HG03521 (cell line): Measurements from ENCODE around the gene MCM6.

Experiments used
- ATAC-seq: cut with Tn5 transposase; IDR thresholded peaks from one replicate; pipeline ENCODE4 v1.9.1; 2021; ENCODE audit warnings: mild to moderate bottlenecking, moderate library complexity; ENCODE audit not compliant: unreplicated experiment

Gene MCM6

DNA sequence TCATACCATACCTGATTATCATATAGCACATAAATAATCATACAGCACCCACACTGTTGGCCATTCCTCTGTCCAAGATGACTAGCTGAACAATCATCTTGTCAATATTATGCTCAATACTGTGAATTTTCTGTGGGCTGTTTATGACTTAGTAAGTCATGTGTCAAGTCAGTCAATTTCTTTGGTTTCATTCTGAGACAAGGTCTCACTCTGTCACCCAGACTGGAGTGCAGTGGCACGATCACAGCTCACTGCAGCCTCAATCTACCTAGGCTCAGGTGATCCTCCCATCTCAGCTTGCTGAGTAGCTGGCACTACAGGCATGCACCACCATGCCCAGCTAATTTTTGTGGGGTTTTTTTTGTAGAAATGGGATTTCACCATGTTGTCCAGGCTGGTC is 5.7 kb downstream of the MCM6 start:
- peak; percentile 41 for ATAC-seq

DNA sequence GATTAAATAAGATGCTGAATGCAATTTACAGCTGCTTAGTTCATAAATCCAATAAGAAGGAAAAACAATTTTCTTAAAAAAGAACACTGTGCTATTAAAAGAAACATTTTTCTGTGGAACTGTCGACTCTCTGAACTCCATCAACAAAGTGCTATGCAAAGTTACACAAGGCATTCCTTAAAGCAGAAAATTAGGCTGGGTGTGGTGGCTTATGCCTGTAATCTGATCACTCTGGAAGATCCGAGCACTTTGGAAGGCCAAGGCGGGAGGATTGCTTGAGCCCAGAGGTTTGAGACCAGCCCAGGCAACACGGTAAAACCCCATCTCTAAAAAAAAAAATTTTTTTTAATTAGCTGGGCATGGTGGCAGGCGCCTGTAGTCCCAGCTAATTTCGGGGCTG is 13.0 kb downstream of the MCM6 start:
- no peak for ATAC-seq

DNA sequence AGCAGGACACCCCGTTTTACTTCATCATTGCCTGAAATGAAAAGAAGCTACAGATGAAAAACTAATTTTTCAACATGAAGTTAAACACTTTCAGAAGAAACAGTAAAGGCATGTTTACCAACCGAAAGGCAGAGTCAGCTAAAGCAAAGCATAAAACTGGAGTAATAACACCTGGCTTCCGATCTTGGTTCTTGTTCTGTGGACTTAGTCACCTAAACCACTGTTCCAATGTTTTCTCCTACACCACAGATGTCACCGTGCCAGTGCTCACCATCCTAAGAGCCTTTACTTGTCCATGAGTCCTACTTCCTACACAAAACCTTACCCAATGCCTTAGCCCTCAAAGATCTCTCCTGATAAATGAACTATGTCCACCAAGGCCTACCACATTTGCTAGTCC is 13.5 kb downstream of the MCM6 start:
- no peak for ATAC-seq

DNA sequence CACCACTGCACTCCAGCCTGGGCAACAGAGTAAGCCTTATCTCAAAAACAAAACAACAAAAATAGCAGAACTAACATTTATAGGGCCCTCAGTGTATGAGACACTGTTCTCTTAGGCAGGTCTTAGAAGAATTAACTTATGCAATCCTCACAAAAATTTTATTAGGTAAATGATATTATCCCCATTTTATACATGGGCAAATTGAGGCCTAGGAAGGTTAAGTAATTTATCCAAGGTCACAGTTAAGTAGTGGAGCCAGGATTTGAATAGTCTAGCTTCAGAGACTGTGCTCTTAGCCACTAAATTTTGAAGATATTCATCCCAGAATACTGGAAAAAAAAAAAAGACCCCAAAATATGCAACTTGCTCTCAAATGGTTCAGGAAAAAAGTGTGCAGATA is 22.8 kb downstream of the MCM6 start:
- ATAC-seq: no peak

DNA sequence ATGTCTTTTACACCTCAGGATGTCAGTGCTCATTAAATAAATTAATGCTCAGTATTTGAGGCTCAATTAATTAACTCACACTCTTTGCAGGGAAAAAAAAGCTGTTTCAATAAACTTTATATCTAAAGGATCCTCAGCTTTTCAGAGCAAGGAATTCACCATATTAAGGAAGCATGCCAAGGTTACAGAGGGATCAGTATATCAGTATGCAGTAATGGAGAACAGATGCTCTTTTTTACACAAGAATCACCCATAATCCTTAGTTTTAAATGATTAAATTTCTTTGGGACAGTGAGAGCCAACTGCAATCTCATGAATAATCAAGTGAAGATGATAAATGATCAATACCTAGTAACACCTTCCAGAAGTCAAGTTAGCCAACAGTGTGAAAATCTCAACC is 24.4 kb downstream of the MCM6 start:
- no peak for ATAC-seq

DNA sequence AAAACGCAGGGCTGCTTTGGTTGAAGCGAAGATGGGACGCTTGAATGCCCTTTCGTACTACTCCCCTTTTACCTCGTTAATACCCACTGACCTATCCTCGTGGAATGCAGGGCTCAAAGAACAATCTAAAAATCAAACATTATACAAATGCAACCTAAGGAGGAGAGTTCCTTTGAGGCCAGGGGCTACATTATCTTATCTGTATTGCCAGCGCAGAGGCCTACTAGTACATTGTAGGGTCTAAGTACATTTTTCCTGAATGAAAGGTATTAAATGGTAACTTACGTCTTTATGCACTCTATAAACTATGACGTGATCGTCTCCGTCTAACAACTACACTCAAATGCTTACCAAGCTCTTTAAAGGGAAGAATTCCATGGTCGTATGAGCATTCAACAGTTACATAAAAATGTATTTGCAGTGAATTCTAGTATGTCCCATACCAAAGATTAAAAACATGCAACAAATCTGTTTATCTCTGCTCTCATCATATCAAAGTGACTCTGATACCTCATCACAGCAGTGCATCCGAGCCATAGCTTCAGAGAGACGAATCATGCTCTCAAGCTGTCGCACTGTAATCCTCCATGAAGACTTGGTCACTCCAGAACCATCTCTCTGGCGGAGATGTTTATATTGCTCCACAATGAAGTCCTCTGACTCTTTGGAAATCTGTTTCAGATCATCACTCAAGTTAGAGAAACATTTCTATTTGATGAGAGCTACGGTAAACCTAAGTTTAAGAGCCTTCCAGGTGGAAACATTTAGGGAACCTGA is 25.2 kb downstream of the MCM6 start:
- ATAC-seq: no peak

DNA sequence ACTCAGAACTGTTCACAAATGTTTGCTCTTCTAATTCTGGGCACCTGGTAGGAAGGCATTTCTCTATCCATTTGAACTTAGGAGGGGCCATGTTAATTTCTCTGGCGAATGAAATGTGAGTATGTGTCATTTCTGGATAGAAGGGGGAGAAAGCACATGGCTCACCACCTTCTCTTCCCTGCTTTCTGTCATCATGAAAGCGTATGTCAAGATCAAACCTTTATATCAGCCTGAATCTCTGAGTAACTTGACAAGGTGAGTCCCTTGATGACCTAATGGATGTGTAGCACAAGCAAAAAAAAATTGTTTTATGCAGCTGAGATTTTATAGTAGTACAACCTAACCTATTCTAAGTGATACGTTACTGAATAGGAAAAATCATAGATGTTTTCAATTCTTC is 27.2 kb downstream of the MCM6 start:
- ATAC-seq: no peak

DNA sequence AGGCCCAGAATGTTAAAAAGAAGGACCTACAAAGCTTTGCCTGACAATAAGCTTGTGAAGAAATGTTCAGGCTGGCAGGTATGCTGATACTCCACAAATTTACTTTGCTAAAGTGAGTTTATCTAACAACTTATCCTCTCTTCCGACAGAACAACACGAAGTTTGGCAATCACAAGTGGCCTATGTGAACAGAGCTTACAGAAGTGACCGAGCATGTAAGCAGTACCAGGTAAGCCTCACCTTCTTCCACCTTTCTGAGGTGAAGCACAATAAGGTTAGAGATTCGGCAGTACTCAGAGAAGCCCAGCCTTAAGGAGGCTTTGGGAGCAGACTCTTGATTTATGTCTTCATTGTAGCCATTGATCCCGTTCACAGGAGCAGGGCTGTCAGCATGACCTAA is 30.2 kb downstream of the MCM6 start:
- ATAC-seq: no peak

DNA sequence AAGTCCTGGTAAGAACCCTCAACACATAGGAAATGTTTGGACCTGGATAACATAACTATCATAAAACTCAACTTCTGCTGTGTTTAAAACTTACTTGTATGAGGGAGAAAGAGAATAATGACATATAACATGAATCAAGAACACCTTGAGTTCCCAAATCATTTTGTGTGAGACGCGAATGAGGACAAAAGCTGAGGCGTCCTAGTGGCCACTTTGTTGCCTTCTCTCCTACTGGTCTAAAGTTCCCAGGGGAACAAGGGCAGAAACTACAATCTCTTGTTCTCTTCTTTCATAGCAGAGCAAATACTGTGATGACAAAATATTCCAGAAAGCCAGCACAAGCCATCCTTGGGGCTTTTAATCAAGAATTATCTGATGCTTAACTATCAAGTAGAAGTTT is 31.0 kb downstream of the MCM6 start:
- no peak for ATAC-seq

DNA sequence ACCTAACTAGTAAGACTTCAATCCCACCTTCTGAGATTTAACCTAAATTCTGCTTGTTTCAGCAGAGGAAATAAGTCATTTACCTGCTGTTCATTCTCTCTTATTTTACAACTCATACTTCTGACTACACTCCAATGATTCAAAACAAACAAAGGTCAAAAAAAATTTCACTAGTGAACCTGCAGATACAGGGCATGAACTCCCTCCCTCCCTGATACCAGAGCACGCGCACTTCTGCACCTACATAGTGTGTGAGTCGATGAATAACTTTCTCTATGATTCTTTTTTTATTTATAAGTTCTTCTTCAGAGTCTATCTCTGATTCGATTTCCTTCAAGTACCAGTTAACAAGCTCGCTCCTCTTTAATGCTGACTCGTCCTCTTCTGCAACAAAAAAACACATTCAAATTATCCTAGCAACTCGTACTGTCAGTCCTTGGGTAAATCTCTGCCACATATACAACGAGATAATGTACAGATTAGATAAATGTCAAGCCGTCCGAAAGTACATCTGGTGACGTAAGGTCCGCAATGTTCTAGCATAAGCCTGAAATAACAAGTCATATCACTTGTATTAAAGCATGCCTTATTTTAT is 31.8 kb downstream of the MCM6 start:
- ATAC-seq: no peak

DNA sequence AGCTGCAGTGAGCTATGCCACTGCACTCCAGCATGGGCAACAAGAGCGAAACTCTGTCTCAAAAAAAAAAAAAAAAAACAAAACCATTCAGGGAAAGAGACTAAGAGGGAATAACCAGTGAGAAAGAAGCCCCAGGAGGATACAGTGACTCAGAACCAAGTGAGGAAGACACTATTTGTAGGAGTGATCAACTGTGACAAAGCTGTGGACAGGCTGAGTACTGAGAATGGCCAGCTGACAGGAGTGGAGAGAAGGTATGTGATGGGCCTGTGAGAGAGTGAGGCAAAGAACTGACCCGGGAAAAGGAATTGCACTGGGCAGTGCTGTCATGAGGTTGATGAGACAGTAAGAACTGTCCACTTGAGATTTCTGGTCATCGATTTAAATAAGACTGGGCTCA is 32.6 kb downstream of the MCM6 start:
- no peak for ATAC-seq

DNA sequence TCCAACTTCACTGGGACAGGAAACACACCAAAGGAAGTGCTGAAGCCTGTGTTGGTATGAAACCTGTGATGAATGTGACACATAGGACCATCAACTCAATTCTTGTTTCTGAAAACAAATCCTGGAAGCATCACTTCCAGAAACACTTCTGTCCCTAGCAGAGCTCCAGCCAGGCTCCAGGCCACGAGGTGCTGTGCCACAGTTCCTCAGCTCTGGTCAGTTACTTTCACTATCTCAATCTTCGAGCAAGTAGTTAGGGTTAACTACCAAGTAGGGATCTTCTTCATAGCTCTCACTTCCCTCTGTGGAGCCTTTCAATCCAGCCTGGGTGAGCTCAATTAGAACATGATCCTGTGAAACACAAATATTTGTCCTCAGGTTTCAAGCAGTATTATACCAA is 35.6 kb downstream of the MCM6 start:
- no peak for ATAC-seq

DNA sequence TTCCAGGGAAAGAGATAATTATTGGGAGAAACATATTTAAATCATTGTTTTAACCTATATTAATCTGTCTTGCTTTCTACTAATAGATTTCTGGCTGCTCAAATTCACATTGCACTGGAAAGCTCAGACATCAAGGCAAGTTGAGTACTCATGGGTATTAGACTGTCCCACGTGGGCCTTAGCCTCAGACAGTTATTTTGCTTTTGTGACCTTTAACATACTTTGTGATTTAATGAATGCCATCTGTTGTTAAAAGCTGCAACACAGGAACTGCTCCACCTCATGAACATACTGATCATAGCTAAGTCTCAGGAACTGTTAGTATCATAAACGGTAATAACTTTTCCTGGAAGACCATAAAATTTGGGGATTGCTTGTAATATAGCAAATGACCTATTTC is 36.5 kb downstream of the MCM6 start:
- ATAC-seq: no peak

DNA sequence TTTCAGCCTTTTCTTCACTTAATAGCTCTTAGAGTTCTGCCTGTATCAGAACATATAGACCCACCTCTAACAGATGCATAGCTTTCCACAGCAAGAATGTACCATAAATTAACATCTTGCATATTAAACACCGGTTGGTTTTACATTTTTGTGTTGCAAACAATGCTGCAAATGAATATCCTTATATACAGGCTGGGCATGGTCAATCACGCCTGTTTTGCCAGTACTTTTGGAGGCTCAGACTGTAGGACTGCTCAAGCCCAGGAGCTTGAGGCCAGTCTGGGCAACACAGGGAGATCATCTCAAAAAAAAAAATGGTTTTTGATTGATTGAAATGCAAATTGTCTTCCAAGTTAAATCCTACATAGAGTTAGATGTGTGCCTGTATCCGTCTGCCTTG is 37.7 kb downstream of the MCM6 start:
- no peak for ATAC-seq

DNA sequence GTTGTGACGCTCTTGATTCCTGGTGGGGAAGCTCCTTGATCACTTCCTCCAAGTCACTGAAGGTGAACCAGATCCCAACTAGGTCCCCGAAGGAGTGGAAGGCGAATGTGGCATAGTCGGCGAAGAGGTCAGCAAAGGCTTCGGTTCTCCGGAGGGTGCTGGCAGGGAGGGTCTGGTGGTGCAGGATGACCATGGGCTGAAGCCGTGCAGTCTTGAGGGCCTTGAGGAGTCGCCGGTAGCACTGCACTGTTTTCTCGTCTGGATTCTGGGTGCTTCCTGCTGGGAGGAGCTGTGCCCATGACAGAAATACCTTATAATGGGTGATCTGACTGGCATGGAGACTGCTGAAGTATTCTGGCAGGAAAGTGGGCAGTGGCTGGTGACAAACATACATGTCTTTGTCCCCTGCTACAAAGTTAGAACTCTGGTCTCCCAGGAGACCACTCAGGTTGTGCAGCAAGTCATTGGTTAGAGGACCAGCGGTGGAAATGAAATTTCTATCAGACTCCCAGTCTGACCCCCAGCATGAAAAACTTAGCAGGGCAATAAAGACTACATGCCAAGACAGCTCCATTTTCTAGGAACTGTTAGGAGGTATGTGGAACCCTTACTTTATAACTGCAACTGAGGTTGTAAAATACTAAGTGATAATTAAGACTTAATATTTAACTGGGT is 39.5 kb downstream of the MCM6 start, which contains the start of gene LCT:
TSS of gene LCT (minus strand) at position 589 of the 675 bp plus-strand sequence. CDS start at position 574, 15 bp downstream.
- ATAC-seq: no peak

DNA sequence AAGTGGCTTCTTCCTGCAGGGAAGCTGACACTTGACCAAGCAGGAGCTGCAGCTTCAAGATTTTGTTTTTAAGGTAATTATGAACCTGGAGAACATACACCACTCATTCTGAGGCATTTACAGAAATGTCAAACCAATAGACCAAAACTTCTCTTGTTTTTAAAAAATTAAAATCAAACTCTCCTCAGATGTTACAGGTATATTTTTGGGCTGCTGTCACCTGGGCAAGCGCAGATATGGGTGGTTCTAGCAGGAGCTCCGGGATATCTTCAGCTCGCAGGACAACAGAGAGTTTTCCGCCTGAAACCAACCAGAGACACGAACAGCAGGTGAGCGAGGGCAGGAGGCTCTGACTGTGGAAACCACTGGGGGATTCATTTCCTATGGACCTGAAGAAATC is 43.4 kb downstream of the MCM6 start:
- no peak for ATAC-seq

DNA sequence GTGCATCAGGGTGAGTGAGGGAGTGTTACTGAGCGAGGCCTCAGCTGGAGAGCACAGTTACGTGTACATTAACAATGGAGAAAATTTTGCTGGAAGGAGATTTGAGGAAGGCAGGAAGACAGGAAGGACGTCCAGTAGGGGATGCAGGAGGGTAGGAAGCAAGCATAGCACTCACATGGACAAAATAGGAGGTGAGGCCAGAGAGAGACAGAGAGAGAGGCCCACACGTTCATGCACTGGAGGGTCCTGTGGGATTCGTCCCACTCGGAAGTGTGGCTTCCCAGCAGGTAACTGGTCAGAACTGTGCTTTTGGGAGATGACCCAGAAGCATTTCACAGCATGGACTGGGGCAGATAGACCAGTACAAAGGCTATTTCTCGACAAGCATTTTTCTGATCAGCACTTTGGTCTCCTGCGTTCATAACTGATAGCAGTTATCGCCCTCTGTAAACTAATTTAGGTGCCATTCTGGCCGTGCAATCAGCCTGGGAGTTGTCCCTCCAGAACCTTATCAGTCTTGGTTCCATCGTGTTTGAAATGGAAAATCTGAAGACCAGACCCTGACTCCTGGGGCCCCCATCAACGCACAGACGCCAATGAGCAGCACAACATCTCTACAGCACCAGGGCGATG is 44.9 kb downstream of the MCM6 start:
- no peak for ATAC-seq

DNA sequence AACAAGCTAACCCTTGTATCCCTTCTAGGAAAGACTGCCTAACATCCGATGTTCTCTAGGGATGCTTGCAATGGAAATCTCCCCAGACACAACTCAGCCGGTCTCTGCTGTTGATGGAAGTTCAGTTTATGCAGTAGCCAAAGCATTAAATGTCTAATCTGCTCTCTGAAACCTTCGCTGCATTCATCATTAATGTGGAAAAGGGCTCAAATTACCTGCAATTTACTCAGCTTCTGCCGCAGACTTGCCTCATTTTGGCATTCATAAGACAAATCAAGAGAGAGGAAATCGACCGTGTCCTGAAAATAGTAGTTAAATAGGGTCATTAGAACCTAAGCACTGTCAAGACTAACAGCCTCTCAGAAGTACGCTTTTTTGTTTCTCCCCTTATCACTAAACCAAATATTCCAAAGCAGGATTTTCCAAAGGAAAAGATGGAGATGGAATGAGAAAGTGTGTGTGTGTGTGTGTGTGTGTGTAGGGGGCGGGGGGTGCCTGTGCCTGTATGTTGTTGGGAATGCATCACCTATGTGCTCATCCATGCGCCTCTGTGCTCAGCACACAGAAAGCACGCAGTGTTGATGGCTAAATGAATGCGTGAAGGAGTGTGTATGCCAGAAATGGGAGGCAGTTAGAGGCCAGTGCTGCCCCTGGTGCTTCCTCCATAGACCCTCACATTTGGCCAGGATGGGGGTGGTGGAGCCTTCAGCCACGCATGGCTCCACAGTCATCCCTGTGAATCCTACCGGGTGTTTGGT is 46.7 kb downstream of the MCM6 start:
- no peak for ATAC-seq

DNA sequence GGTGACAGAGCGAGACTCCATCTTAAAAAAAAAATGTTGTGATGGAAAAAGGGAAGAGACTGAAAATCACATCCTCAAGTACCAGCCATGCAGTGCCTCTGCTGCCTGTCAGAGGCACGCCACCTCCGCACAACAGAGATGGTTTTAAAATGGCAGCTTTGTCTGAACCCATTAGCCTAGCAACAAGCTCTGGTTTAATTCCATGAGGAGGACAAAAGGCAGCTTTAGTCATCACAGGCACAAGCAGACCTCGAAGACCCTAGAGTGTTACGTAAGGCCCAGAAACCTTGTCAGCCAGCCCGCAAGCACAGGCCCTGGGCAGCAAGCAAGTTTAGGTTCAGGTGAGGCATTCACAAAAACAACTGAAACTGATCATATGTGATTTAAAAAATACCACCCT is 49.7 kb downstream of the MCM6 start:
- ATAC-seq: no peak

DNA sequence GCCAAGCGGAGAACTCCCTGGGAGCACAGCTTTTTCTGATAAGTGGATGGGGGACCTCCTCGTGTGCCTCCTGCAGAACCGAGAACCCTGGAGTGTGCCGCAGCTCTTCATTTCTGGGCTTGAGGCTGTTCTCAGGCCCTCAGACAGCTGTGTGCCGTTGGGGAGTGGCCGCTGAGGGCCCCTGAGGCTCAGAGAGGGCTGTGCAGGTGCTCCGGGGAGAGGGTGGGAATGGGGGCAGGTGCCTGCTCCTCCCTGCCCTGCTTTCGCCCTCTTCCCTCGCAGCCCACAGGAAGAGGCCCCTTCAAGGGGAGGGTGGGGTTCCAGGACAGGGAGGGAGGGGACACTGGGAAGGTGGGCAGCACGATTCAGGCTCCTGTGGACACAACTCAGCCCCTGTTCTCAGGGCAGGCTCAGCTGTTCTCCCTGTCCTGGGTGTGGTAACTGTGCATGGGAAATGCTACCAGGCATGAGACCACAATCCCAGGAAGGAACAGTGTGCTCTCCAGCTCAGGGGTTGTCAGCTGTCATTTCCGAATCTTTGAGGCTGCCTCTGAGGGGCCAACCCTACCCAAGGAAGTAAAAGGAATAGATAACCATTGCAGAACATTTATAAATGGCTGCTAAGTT is 50.6 kb downstream of the MCM6 start:
- no peak for ATAC-seq

DNA sequence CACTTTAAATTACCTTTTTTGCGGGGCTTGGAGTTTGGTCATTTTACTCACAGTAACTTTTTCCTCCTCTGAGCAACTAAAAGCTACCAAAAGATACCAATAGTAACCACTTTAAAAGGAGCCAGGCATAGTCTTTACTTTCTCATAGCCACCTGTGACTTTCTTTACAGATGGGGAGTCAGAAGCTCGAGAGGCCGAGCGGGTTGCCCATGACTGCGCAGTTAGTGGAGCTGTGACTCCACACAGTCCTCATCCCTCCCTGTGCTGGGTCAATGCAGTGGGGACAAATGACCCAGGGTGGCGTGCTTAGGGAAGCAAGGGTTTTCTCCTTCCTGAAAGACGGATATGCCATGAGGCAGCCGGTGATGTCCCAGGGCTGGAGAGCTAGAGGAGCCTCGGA is 51.1 kb downstream of the MCM6 start:
- ATAC-seq: no peak
